Caco-2 (cell line): Measurements from ENCODE around the gene DPP10. TPM values are rescaled to one million over a fixed set of nuclear protein-coding genes. Genes with fewer than 3 reads are reported as not detected.

Experiments used
- BruUV-seq: library from RNA; stranded (reverse); fragments of 400-500 nt; replicated peaks from 2 replicates; lab custom pipeline; 2021; lab: Mats Ljungman, UMichigan
- CTCF ChIA-PET: fragments of 300-600 bp; sonication (Branson Sonifier 250); formaldehyde crosslinking; loops from one replicate; lab custom pipeline; 2022; ENCODE audit warnings: antibody characterized with exemption; lab: Charles Lee
- POLR2A ChIA-PET: fragments of 300-600 bp; sonication (Branson Sonifier 250); formaldehyde crosslinking; loops from one replicate; lab custom pipeline; 2022; ENCODE audit warnings: antibody characterized with exemption; lab: Charles Lee
- DNase-seq, 2 experiments: peaks; one replicate each; pipeline versions ENCODE4 v3.0.0 to v3.0.0-alpha.2; 2020 to 2022
- H3K27me3 ChIP-seq: replicated peaks from 2 replicates; pipeline ENCODE4 v1.6.0; 2011; ENCODE audit warnings: low read length; ENCODE audit not compliant: control insufficient read depth, insufficient read depth
- H3K36me3 ChIP-seq: 2 replicates; pipeline ENCODE4 v1.5.1; 2011; ENCODE audit warnings: low read length; ENCODE audit not compliant: control insufficient read depth, insufficient read depth
- H3K4me1 ChIP-seq: fragments of 250-450 bp; sonication (Bioruptor Pico); 2 replicates; pipeline ENCODE4 v1.5.1; 2020; ENCODE audit warnings: mild to moderate bottlenecking
- H3K4me3 ChIP-seq: 2 replicates; pipeline ENCODE4 v1.5.1; 2011; ENCODE audit warnings: low read depth, mild to moderate bottlenecking, control low read depth, low read length
- H3K9me3 ChIP-seq: fragments of 250-450 bp; sonication (Bioruptor Pico); 2 replicates; pipeline ENCODE4 v1.5.1; 2020; ENCODE audit warnings: mild to moderate bottlenecking, moderate library complexity
- H3K27ac Mint-ChIP-seq: one replicate; pipeline ENCODE4 v1.8.0; 2022; ENCODE audit warnings: mixed read lengths; ENCODE audit not compliant: unreplicated experiment
- H3K27me3 Mint-ChIP-seq: one replicate; pipeline ENCODE4 v1.8.0; 2022; ENCODE audit warnings: mixed read lengths; ENCODE audit not compliant: insufficient read depth, unreplicated experiment
- H3K36me3 Mint-ChIP-seq: one replicate; pipeline ENCODE4 v1.8.0; 2022; ENCODE audit warnings: mild to moderate bottlenecking, mixed read lengths; ENCODE audit not compliant: insufficient read depth, unreplicated experiment
- H3K4me1 Mint-ChIP-seq: one replicate; pipeline ENCODE4 v1.8.0; 2022; ENCODE audit warnings: low read depth, mixed read lengths; ENCODE audit not compliant: unreplicated experiment
- H3K4me3 Mint-ChIP-seq: one replicate; pipeline ENCODE4 v1.8.0; 2022; ENCODE audit warnings: mild to moderate bottlenecking, moderate library complexity, mixed read lengths; ENCODE audit not compliant: unreplicated experiment
- H3K9me3 Mint-ChIP-seq: one replicate; pipeline ENCODE4 v1.8.0; 2022; ENCODE audit warnings: mixed read lengths; ENCODE audit not compliant: unreplicated experiment
- CTCF ChIP-seq, 2 experiments: fragments of 200-600 bp in 1 of 2; IDR thresholded peaks; 1 replicate in 1 of 2; 2 replicates in 1 of 2; pipeline versions ENCODE4 v1.5.1 to v1.8.0; 2011 to 2022; ENCODE audit warnings: antibody characterized with exemption in 1 of 2, control low read depth in 1 of 2, inconsistent platforms in 1 of 2, low read depth in 1 of 2, low read length in 1 of 2, mild to moderate bottlenecking in 1 of 2, moderate library complexity in 1 of 2; ENCODE audit not compliant: insufficient read depth in 1 of 2, severe bottlenecking in 1 of 2, unreplicated experiment in 1 of 2
- intact Hi-C: fragments of 100-400 bp; cut with micrococcal nuclease; formaldehyde crosslinking; loops from one replicate; pipeline ENCODE4 v1.10.0; 2022; ENCODE audit not compliant: unreplicated experiment
- total RNA-seq: library from RNA; stranded (reverse); gene quantifications from 2 replicates; pipeline ENCODE4 v1.2.3, GENCODE V29; 2022

Gene DPP10
- total RNA-seq, 1 experiment from 2014 or later = not detected

- no peak for TF ChIP-seq CTCF (IDR thresholded peaks at IDR 0.05; ENCODE audit: insufficient read depth in 1 of 2, low read depth in 1 of 2, low read length in 1 of 2, severe bottlenecking in 1 of 2, unreplicated experiment in 1 of 2)
- Mint-ChIP-seq H3K4me3 (no peak overlapping the region), H3K27ac (no peak overlapping the region), H3K9me3 (no peaks in the 10 kb centered on the region), H3K4me1 (no peaks in the 10 kb centered on the region), H3K36me3 (no peaks in the 10 kb centered on the region), H3K27me3 (no peaks in the 10 kb centered on the region)
- Histone ChIP-seq H3K4me1 (no peaks in the 10 kb centered on the region), H3K27me3 (no peaks in the 10 kb centered on the region), H3K9me3 (no peaks in the 10 kb centered on the region), H3K36me3 (no peaks in the 10 kb centered on the region), H3K4me3 (no peak overlapping the region)
- intact Hi-C loops = no loop called here
- POLR2A ChIA-PET = no interaction called here
- BruUV-seq = no TSS peak
- DNase-seq = no peak
- CTCF ChIA-PET = no interaction called here
Measured at GRCh38 chr2:114598329-114598728, 155.9 kb downstream of the DPP10 start.

- Histone ChIP-seq H3K36me3 (no peaks in the 10 kb centered on the region), H3K4me3 (no peak overlapping the region), H3K4me1 (no peaks in the 10 kb centered on the region), H3K27me3 (no peaks in the 10 kb centered on the region), H3K9me3 (no peaks in the 10 kb centered on the region)
- CTCF ChIA-PET = no interaction called here
- TF ChIP-seq CTCF (IDR thresholded peaks at IDR 0.05; ENCODE audit: insufficient read depth in 1 of 2, low read depth in 1 of 2, low read length in 1 of 2, severe bottlenecking in 1 of 2, unreplicated experiment in 1 of 2) = no peak
- Mint-ChIP-seq H3K27ac (no peak overlapping the region), H3K9me3 (peaks cover 8% of the 10 kb centered on the region), H3K4me1 (no peaks in the 10 kb centered on the region), H3K27me3 (peaks cover 11% of the 10 kb centered on the region), H3K36me3 (no peaks in the 10 kb centered on the region), H3K4me3 (no peak overlapping the region)
- intact Hi-C loops = no loop called here
- no peak for DNase-seq
- no TSS peak for BruUV-seq
- POLR2A ChIA-PET = no interaction called here
Measured at GRCh38 chr2:114609203-114609602, 166.8 kb downstream of the DPP10 start.

GRCh38 chr2:114609801-114610200 is 167.4 kb downstream of the DPP10 start:
- no peaks in the 10 kb centered on the region for H3K36me3 Mint-ChIP-seq
- POLR2A ChIA-PET = no interaction called here
- Histone ChIP-seq H3K4me1 (no peaks in the 10 kb centered on the region), H3K4me3 (no peak overlapping the region), H3K27me3 (no peaks in the 10 kb centered on the region), H3K9me3 (no peaks in the 10 kb centered on the region), H3K36me3 (no peaks in the 10 kb centered on the region)
- no peak for TF ChIP-seq CTCF (IDR thresholded peaks at IDR 0.05; ENCODE audit: insufficient read depth in 1 of 2, low read depth in 1 of 2, low read length in 1 of 2, severe bottlenecking in 1 of 2, unreplicated experiment in 1 of 2)
- H3K9me3 Mint-ChIP-seq = peaks cover 8% of the 10 kb centered on the region
- no peak overlapping the region for H3K4me3 Mint-ChIP-seq
- H3K27me3 Mint-ChIP-seq = peaks cover 11% of the 10 kb centered on the region
- no peak overlapping the region for H3K27ac Mint-ChIP-seq
- intact Hi-C loops = loop anchor here (5.0 kb wide), 1 partner anchor 332 kb away; no protein-coding TSS in a partner anchor
- no peaks in the 10 kb centered on the region for H3K4me1 Mint-ChIP-seq
- BruUV-seq = no TSS peak
- CTCF ChIA-PET = no interaction called here
- no peak for DNase-seq
